ENCODE results near the gene FLNB. TPM values are rescaled to one million over a fixed set of nuclear protein-coding genes. Genes with fewer than 3 reads are reported as not detected.
A peak's percentile ranks its signal among the peaks of the same experiment; 100 is the strongest.

FLNB gene, protein sequence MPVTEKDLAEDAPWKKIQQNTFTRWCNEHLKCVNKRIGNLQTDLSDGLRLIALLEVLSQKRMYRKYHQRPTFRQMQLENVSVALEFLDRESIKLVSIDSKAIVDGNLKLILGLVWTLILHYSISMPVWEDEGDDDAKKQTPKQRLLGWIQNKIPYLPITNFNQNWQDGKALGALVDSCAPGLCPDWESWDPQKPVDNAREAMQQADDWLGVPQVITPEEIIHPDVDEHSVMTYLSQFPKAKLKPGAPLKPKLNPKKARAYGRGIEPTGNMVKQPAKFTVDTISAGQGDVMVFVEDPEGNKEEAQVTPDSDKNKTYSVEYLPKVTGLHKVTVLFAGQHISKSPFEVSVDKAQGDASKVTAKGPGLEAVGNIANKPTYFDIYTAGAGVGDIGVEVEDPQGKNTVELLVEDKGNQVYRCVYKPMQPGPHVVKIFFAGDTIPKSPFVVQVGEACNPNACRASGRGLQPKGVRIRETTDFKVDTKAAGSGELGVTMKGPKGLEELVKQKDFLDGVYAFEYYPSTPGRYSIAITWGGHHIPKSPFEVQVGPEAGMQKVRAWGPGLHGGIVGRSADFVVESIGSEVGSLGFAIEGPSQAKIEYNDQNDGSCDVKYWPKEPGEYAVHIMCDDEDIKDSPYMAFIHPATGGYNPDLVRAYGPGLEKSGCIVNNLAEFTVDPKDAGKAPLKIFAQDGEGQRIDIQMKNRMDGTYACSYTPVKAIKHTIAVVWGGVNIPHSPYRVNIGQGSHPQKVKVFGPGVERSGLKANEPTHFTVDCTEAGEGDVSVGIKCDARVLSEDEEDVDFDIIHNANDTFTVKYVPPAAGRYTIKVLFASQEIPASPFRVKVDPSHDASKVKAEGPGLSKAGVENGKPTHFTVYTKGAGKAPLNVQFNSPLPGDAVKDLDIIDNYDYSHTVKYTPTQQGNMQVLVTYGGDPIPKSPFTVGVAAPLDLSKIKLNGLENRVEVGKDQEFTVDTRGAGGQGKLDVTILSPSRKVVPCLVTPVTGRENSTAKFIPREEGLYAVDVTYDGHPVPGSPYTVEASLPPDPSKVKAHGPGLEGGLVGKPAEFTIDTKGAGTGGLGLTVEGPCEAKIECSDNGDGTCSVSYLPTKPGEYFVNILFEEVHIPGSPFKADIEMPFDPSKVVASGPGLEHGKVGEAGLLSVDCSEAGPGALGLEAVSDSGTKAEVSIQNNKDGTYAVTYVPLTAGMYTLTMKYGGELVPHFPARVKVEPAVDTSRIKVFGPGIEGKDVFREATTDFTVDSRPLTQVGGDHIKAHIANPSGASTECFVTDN (N-terminal part only)
- total RNA-seq = 115 TPM
- long read RNA-seq, partial matches to known transcripts = 114 of 129 reads
- long read RNA-seq, other reads (novel, unspliced or antisense) = 15 of 129 reads

DNA sequence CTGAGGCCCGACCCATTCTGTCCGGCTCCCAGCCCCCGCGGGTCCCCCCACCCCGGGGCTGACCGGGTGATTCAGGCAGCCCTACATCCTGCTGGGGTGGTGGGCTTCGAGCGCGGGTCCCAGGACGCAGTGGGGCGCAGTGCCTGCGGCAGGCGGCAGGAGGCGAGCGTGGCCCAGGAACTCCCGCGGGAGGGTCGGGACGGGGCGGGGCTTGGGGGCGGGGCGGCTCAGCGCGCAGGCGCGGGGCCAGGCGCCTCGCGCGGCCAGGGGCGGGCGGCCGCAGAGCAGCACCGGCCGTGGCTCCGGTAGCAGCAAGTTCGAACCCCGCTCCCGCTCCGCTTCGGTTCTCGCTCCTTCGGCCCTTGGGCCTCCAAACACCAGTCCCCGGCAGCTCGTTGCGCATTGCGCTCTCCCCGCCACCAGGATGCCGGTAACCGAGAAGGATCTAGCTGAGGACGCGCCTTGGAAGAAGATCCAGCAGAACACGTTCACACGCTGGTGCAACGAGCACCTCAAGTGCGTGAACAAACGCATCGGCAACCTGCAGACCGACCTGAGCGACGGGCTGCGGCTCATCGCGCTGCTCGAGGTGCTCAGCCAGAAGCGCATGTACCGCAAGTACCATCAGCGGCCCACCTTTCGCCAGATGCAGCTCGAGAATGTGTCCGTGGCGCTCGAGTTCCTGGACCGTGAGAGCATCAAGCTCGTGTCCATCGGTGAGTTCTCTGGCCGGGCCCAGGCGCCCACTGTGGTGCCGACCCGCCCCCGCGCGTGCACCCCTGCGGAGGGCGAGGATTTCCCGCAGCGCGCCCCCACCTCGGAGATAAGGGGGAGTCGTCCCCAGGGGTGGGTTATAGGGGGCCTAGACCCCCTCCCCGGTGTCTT is at the start of gene FLNB:
FLNB (plus strand) TSS at position 282 of the 885 bp plus-strand sequence; CDS start at position 425, 143 bp downstream.
- DNase-seq = peak; percentile 88
- Histone ChIP-seq H3K36me3 (no peaks in the 10 kb centered on the region), H3K4me3 (peak within 1 kb of the TSS; percentile 66), H3K9me3 (no peaks in the 10 kb centered on the region), H3K4me1 (peaks cover 18% of the 10 kb centered on the region), H3K27me3 (no peaks in the 10 kb centered on the region), H3K27ac (peak within 1 kb of the TSS; percentile 56)
- peak; percentile 93 for ATAC-seq
- TF ChIP-seq, protein P1, sequence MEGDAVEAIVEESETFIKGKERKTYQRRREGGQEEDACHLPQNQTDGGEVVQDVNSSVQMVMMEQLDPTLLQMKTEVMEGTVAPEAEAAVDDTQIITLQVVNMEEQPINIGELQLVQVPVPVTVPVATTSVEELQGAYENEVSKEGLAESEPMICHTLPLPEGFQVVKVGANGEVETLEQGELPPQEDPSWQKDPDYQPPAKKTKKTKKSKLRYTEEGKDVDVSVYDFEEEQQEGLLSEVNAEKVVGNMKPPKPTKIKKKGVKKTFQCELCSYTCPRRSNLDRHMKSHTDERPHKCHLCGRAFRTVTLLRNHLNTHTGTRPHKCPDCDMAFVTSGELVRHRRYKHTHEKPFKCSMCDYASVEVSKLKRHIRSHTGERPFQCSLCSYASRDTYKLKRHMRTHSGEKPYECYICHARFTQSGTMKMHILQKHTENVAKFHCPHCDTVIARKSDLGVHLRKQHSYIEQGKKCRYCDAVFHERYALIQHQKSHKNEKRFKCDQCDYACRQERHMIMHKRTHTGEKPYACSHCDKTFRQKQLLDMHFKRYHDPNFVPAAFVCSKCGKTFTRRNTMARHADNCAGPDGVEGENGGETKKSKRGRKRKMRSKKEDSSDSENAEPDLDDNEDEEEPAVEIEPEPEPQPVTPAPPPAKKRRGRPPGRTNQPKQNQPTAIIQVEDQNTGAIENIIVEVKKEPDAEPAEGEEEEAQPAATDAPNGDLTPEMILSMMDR (IDR thresholded peaks at IDR 0.05) = peak; percentile 60
- intact Hi-C loops (cut with DNase I) = no loop called here

DNA sequence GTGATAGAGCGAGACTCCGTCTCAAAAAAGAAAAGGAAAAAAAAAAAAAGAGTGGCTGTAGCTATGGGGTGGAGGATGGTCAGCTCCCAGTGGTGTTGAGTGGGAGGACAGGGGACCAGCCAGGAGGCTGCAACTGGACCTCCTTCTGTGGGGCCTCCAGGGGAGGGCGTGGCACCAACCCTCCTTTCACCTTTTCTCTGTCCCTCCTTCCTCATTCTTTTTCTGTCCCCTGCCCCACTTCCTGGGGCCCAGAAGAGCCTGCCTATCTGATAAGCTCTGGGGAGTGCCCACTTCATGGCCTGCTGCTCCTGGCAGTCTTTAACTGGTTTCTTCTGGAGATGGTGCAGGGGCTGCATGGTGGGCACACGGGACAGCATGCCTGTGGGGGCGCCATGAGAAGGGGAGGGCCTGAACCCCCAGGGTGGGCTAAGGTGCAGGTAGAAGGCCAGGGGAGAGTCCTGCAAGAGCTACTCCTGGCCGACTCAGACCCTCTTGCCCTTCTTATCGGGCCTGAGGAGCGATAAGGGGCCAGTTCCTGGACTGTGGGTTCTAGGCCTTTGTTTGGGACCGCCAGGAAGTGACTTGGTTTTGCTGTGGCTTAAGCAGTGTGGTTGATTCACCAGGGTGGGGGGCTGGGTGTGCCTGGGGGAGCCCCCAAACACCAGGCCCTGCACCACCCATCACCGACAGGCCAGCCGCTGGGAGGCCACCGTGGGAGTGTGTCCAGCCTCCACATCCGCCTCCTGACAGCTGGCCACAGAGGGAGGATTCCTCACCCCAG is 49.4 kb upstream of the FLNB start:
- TF ChIP-seq, protein P1 (IDR thresholded peaks at IDR 0.05) = no peak
- intact Hi-C loops (cut with DNase I) = no loop called here
- H3K4me1 ChIP-seq = peaks cover 24% of the 10 kb centered on the region

DNA sequence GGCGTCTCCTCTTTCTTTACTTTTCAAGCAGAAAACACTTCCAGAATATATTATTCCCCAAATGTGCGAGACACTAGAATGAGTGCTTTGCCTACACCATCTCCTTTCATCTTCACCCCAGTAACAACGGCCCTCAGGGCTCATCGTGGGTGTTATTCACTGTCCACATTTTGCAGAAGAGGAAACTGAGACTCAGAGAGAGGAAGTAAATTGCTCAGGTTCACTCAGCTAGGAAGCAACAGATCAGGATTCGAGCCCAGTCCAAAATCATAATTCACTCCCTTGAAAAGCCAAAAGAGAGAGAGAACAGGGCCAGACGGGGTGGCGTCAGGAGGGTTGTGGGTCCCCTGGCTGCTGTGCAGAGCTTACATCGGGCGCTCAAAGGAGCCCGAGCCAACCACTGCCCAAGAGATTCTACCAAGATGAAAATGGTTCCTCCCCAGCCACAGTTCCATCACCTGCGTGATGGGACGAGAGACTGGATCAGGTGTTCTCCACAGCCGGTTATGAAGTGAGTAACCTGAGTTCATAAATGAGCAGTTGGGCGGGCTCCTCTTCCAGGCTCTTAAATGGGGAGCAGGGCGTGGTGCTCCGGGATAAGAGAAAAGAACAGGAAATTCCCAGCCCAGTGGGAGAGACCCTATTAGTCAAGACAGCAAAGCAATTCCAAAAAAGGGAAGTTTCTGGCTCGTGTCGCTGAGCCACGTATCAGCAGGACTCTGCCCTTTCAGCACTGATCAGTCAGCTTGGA is 48.6 kb upstream of the FLNB start:
- Histone ChIP-seq H3K36me3 (no peaks in the 10 kb centered on the region), H3K9me3 (no peaks in the 10 kb centered on the region), H3K27ac (peak overlapping the region; percentile 27), H3K4me3 (no peak overlapping the region), H3K27me3 (no peaks in the 10 kb centered on the region), H3K4me1 (peaks cover 24% of the 10 kb centered on the region)
- no peak for DNase-seq
- intact Hi-C loops (cut with DNase I) = no loop called here
- ATAC-seq = peak; percentile 57
- TF ChIP-seq, protein P1 (IDR thresholded peaks at IDR 0.05) = no peak

More for the DNA sequence above, 49.4 kb upstream of the FLNB start:
- H3K27me3 ChIP-seq = no peaks in the 10 kb centered on the region
- no peak overlapping the region for H3K4me3 ChIP-seq
- ATAC-seq (peak; percentile 61), DNase-seq (no peak)
- H3K9me3 ChIP-seq = no peaks in the 10 kb centered on the region
- H3K27ac ChIP-seq = peak overlapping the region; percentile 30
- no peaks in the 10 kb centered on the region for H3K36me3 ChIP-seq

DNA sequence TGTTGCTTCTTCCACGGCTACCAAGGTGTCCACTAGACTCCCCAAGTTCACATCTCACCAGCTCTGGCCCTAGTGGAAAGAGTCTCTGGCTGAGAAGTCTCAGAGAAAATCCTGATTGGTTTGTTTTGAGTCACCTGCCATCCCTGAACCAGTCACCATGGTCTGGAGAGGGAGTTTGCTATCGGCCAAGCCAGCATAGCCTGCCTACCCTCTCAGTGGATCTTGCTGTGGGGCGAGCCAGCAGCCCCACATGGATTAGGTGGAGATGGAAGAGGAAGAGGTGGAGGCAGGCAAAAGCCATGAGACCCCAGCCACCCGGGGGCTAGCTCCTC is 48.1 kb upstream of the FLNB start:
- peaks cover 24% of the 10 kb centered on the region for H3K4me1 ChIP-seq
- ATAC-seq (no peak), DNase-seq (no peak)
- TF ChIP-seq, protein P1 (IDR thresholded peaks at IDR 0.05) = no peak
- intact Hi-C loops (cut with DNase I) = no loop called here
- H3K9me3 ChIP-seq = no peaks in the 10 kb centered on the region
- no peak overlapping the region for H3K27ac ChIP-seq
- no peak overlapping the region for H3K4me3 ChIP-seq
- no peaks in the 10 kb centered on the region for H3K27me3 ChIP-seq
- H3K36me3 ChIP-seq = no peaks in the 10 kb centered on the region

Measured in upper lobe of right lung (tissue), 1 donor.